HG03520 (cell line): ENCODE measurements around the gene AXIN2.
"Not testable (repeated sequence)": the region's sequence is repeated elsewhere in the genome, so short reads cannot be mapped to it uniquely, and the experiment has no call there.

Source experiments
- ATAC-seq: cut with Tn5 transposase; IDR thresholded peaks from one replicate; pipeline ENCODE4 v1.9.1; 2021; ENCODE audit warnings: mild to moderate bottlenecking, moderate library complexity; ENCODE audit not compliant: unreplicated experiment

Gene AXIN2

GRCh38 chr17:65538675-65539529 lies 22.5 kb downstream of the AXIN2 start:
- no peak for ATAC-seq

- no peak for ATAC-seq
These were observed 23.4 kb downstream of the AXIN2 start for GRCh38 chr17:65537845-65538674.

- no peak for ATAC-seq
These were observed 24.1 kb downstream of the AXIN2 start for GRCh38 chr17:65537343-65537844.

GRCh38 chr17:65536573-65537342 lies 24.7 kb downstream of the AXIN2 start:
- ATAC-seq = no peak

GRCh38 chr17:65535777-65536572 lies 25.5 kb downstream of the AXIN2 start:
- ATAC-seq = no peak

- ATAC-seq = no peak
These were observed 27.5 kb downstream of the AXIN2 start for GRCh38 chr17:65533852-65534457.

- ATAC-seq = no peak
These were observed 28.2 kb downstream of the AXIN2 start for GRCh38 chr17:65533056-65533745.

GRCh38 chr17:65532101-65532890 lies 29.2 kb downstream of the AXIN2 start:
- no peak for ATAC-seq

- no peak for ATAC-seq
These were observed 30.0 kb downstream of the AXIN2 start for GRCh38 chr17:65531256-65532100.

- ATAC-seq = no peak
These were observed 30.8 kb downstream of the AXIN2 start for GRCh38 chr17:65530523-65531255.

GRCh38 chr17:65529761-65530522 lies 31.5 kb downstream of the AXIN2 start:
- no peak for ATAC-seq

- no peak for ATAC-seq
These were observed 32.3 kb downstream of the AXIN2 start for GRCh38 chr17:65529040-65529633.

- no peak for ATAC-seq
These were observed 33.4 kb downstream of the AXIN2 start for GRCh38 chr17:65527857-65528591.

- no peak for ATAC-seq
These were observed 34.1 kb downstream of the AXIN2 start for GRCh38 chr17:65527381-65527780.

GRCh38 chr17:65526854-65527253 lies 34.6 kb downstream of the AXIN2 start:
- ATAC-seq = not testable (repeated sequence)
